HCT116 (cell line): Measurements from ENCODE around the gene CISH. TPM values are rescaled to one million over a fixed set of nuclear protein-coding genes. Genes with fewer than 3 reads are reported as not detected.

Experiments
- ATAC-seq: fragments of 200-7000 bp; cut with Tn5 transposase; 2 replicates; pipeline ENCODE4 v1.9.1; 2020; ENCODE audit warnings: mild to moderate bottlenecking, moderate library complexity
- BruUV-seq: library from RNA; stranded (reverse); fragments of 400-500 nt; replicated peaks from 2 replicates; lab custom pipeline; 2021; lab: Mats Ljungman, UMichigan
- CTCF ChIA-PET: fragments of 300-600 bp; sonication (Branson Sonifier 250); formaldehyde crosslinking; loops from one replicate; lab custom pipeline; 2021; ENCODE audit warnings: antibody characterized with exemption; lab: Charles Lee
- POLR2A ChIA-PET: fragments of 300-600, 350-600 bp; sonication (Branson Sonifier 250); formaldehyde crosslinking; loops from one replicate; lab custom pipeline; 2021; ENCODE audit warnings: antibody characterized with exemption; lab: Charles Lee
- RAD21 ChIA-PET, 2 experiments: fragments of 300-600 bp; sonication (Branson Sonifier 250); formaldehyde crosslinking; loops; one replicate each; lab custom pipeline; 2023; ENCODE audit warnings: low total read pairs in 2 of 2; ENCODE audit not compliant: uncharacterized antibody in 2 of 2, unreplicated experiment in 2 of 2, low non-redundant PET in 1 of 2; lab: Charles Lee
- DNase-seq: peaks from one replicate; pipeline ENCODE4 v3.0.0-alpha.2; 2010; ENCODE audit warnings: low read depth, low spot score
- H2AFZ ChIP-seq: fragments of 200-600 bp; shearing (Covaris generic), sonication (generic); 2 replicates; pipeline ENCODE4 v1.6.1; 2017; ENCODE audit warnings: low read depth, mixed run types, mixed read lengths, antibody characterized with exemption, low read length; ENCODE audit not compliant: poor library complexity, severe bottlenecking
- H3K27ac ChIP-seq: 2 replicates; pipeline ENCODE4 v1.5.1; 2012; ENCODE audit warnings: low read depth, low read length
- H3K27me3 ChIP-seq: fragments of 200-600 bp; sonication (generic); 2 replicates; pipeline ENCODE4 v1.6.1; 2016; ENCODE audit warnings: mixed run types, low read length, mixed read lengths; ENCODE audit not compliant: insufficient read depth
- H3K36me3 ChIP-seq, 2 experiments: fragments of 200-500 bp in 1 of 2; fragments of 200-600 bp in 1 of 2; sonication (Bioruptor generic) in 1 of 2; sonication (generic) in 1 of 2; 2 replicates each; pipeline versions ENCODE4 v1.5.1 to v1.6.1; 2014 to 2016; ENCODE audit warnings: low read length in 2 of 2, inconsistent platforms in 1 of 2, mixed read lengths in 1 of 2, mixed run types in 1 of 2; ENCODE audit not compliant: insufficient read depth in 2 of 2, control insufficient read depth in 1 of 2
- H3K4me1 ChIP-seq, 2 experiments: fragments of 200-600 bp in 1 of 2; sonication (generic) in 1 of 2; 2 replicates each; pipeline versions ENCODE4 v1.5.1 to v1.6.1; 2012 to 2017; ENCODE audit warnings: low read length in 2 of 2, inconsistent platforms in 1 of 2, mild to moderate bottlenecking in 1 of 2, mixed read lengths in 1 of 2, mixed run types in 1 of 2, moderate library complexity in 1 of 2; ENCODE audit not compliant: insufficient read depth in 2 of 2, control insufficient read depth in 1 of 2
- H3K4me2 ChIP-seq: fragments of 200-600 bp; sonication (generic); 2 replicates; pipeline ENCODE4 v1.6.1; 2017; ENCODE audit warnings: mixed run types, low read length, mixed read lengths
- H3K4me3 ChIP-seq, 2 experiments: fragments of 200-600 bp in 1 of 2; sonication (generic) in 1 of 2; replicated peaks in 1 of 2; 2 replicates each; pipeline ENCODE4 v1.5.1; 2011 to 2016; ENCODE audit warnings: low read length in 2 of 2, control low read depth in 1 of 2, low read depth in 1 of 2, mild to moderate bottlenecking in 1 of 2, mixed read lengths in 1 of 2, mixed run types in 1 of 2
- H3K79me2 ChIP-seq: fragments of 200-600 bp; sonication (generic); 2 replicates; pipeline ENCODE4 v1.6.1; 2017; ENCODE audit warnings: mild to moderate bottlenecking, mixed run types, low read length, moderate library complexity, mixed read lengths; ENCODE audit not compliant: insufficient read depth
- H3K9ac ChIP-seq: fragments of 200-600 bp; sonication (generic); 2 replicates; pipeline ENCODE4 v1.6.1; 2016; ENCODE audit warnings: low read length, mixed read lengths
- H3K9me2 ChIP-seq: fragments of 200-600 bp; sonication (generic), shearing (Covaris generic); 2 replicates; pipeline ENCODE4 v1.6.1; 2017; ENCODE audit warnings: mixed run types, mild to moderate bottlenecking, moderate library complexity; ENCODE audit not compliant: insufficient read depth
- H3K9me3 ChIP-seq, 2 experiments: fragments of 200-500 bp in 1 of 2; fragments of 200-600 bp in 1 of 2; sonication (Bioruptor generic) in 1 of 2; sonication (generic) in 1 of 2; 2 replicates each; pipeline ENCODE4 v1.6.1; 2014 to 2017; ENCODE audit warnings: low read length in 2 of 2, mixed read lengths in 2 of 2, inconsistent platforms in 1 of 2, low read depth in 1 of 2, mild to moderate bottlenecking in 1 of 2, mixed run types in 1 of 2, moderate library complexity in 1 of 2; ENCODE audit not compliant: control insufficient read depth in 1 of 2, insufficient read depth in 1 of 2
- H4K20me1 ChIP-seq: fragments of 200-600 bp; sonication (generic), shearing (Covaris generic); 2 replicates; pipeline ENCODE4 v1.6.1; 2017; ENCODE audit warnings: mixed run types, mild to moderate bottlenecking, moderate library complexity; ENCODE audit not compliant: insufficient read depth
- ATF3 ChIP-seq: IDR thresholded peaks from 2 replicates; pipeline ENCODE4 v1.6.1; 2012
- CBX3 ChIP-seq: IDR thresholded peaks from 2 replicates; pipeline ENCODE4 v1.6.1; 2012; ENCODE audit warnings: low read depth
- CEBPB ChIP-seq: IDR thresholded peaks from 2 replicates; pipeline ENCODE4 v1.6.1; 2012; ENCODE audit warnings: low read depth
- CTCF ChIP-seq, 3 experiments: fragments of 200-600 bp in 1 of 3; sonication (generic) in 1 of 3; IDR thresholded peaks in 2 of 3; conservative IDR thresholded peaks in 1 of 3; 2 replicates each; pipeline ENCODE4 v1.5.1; 2012 to 2017; ENCODE audit warnings: low read depth in 2 of 3, low read length in 2 of 3, antibody characterized with exemption in 1 of 3, borderline replicate concordance in 1 of 3, control low read depth in 1 of 3, mild to moderate bottlenecking in 1 of 3, mixed read lengths in 1 of 3, mixed run types in 1 of 3, moderate library complexity in 1 of 3; ENCODE audit not compliant: insufficient read depth in 1 of 3
- EGR1 ChIP-seq: IDR thresholded peaks from 2 replicates; pipeline ENCODE4 v1.6.1; 2012; ENCODE audit warnings: low read depth
- ELF1 ChIP-seq: IDR thresholded peaks from 2 replicates; pipeline ENCODE4 v1.6.1; 2012; ENCODE audit warnings: low read depth, borderline replicate concordance
- EZH2 ChIP-seq: fragments of 200-600 bp; sonication (generic); IDR thresholded peaks from 2 replicates; pipeline ENCODE4 v1.6.1; 2017; ENCODE audit warnings: antibody characterized with exemption, mixed run types
- MAX ChIP-seq: IDR thresholded peaks from 2 replicates; pipeline ENCODE4 v1.6.1; 2012
- POLR2A ChIP-seq: IDR thresholded peaks from 2 replicates; pipeline ENCODE4 v1.7.0; 2011; ENCODE audit warnings: borderline replicate concordance; ENCODE audit not compliant: insufficient read depth, insufficient read length; ENCODE audit errors: extremely low read depth
- POLR2AphosphoS5 ChIP-seq: IDR thresholded peaks from 2 replicates; pipeline ENCODE4 v1.6.1; 2011; ENCODE audit warnings: mild to moderate bottlenecking, low read depth, low read length, moderate library complexity
- REST ChIP-seq: IDR thresholded peaks from 2 replicates; pipeline ENCODE4 v1.6.1; 2012; ENCODE audit warnings: low read depth
- SIN3A ChIP-seq: IDR thresholded peaks from 2 replicates; pipeline ENCODE4 v1.6.1; 2012; ENCODE audit warnings: low read depth
- SRF ChIP-seq: IDR thresholded peaks from 2 replicates; pipeline ENCODE4 v1.6.1; 2012; ENCODE audit warnings: low read depth
- YY1 ChIP-seq: IDR thresholded peaks from 2 replicates; pipeline ENCODE4 v1.6.1; 2011; ENCODE audit warnings: low read length, low read depth, moderate library complexity, mild to moderate bottlenecking; ENCODE audit not compliant: insufficient replicate concordance; ENCODE audit errors: extremely low read depth
- ZBTB33 ChIP-seq: IDR thresholded peaks from 2 replicates; pipeline ENCODE4 v1.6.1; 2011; ENCODE audit warnings: mild to moderate bottlenecking, low read length, moderate library complexity; ENCODE audit not compliant: insufficient replicate concordance; ENCODE audit errors: extremely low read depth
- ZFX ChIP-seq: fragments of 450-650 bp; IDR thresholded peaks from 2 replicates; pipeline ENCODE4 v1.6.1; 2017
- intact Hi-C: fragments of 100-400 bp; cut with micrococcal nuclease; formaldehyde crosslinking; loops from 2 replicates; pipeline ENCODE4 v1.10.0; 2022
- total RNA-seq: library from RNA; stranded (reverse); gene quantifications from one replicate; pipeline ENCODE4 v1.2.1, GENCODE V29; 2021; ENCODE audit not compliant: unreplicated experiment

The CISH gene
- total RNA-seq, 1 experiment from 2014 or later, result 4.5 TPM

- Histone ChIP-seq H3K4me3 (0 out of 4 replicates have a peak overlapping the region, but pooled peaks of 1 of the 2 experiments have one; percentile 35), H3K9ac (peak overlapping the region; percentile 67), H3K27me3 (no peaks in the 10 kb centered on the region), H3K9me2 (no peaks in the 10 kb centered on the region), H2AFZ (no peak overlapping the region), H3K27ac (peak overlapping the region; percentile 98), H3K4me2 (peak overlapping the region; percentile 78), H3K4me1 (peaks cover 37 to 40% of the 10 kb centered on the region in 2 experiments), H3K79me2 (no peaks in the 10 kb centered on the region)
- DNase-seq (no peak), ATAC-seq (no peak)
- CTCF ChIA-PET, result interaction anchor here (2.1 to 3.0 kb wide), 3 partner anchors 10 to 16 kb away, joined by 7 to 18 read pairs (median 8); partner anchors contain the start of genes CISH and MAPKAPK3
- no TSS peak for BruUV-seq
- RAD21 ChIA-PET, result interaction anchor here (1.0 to 1.5 kb wide), 2 partner anchors 11 to 31 kb away, joined by 3 to 7 read pairs; partner anchors contain the start of genes CISH (in 1 of the 2) and HEMK1 (in 1 of the 2)
- intact Hi-C loops, result no loop called here
- no peak for TF ChIP-seq MAX
- no peak for TF ChIP-seq SRF
- TF ChIP-seq REST, result no peak
- no peak for TF ChIP-seq CTCF (IDR thresholded peaks at IDR 0.05 in 2 of 3, conservative IDR thresholded peaks at IDR 0.05 in 1 of 3; ENCODE audit: borderline replicate concordance in 1 of 3, insufficient read depth in 1 of 3, low read depth in 2 of 3, low read length in 2 of 3)
- TF ChIP-seq CEBPB, result no peak
- no peak for TF ChIP-seq ELF1
- no peak for TF ChIP-seq YY1
- TF ChIP-seq ZFX, result no peak
- no peak for TF ChIP-seq POLR2AphosphoS5
- no peak for TF ChIP-seq ZBTB33
- TF ChIP-seq EZH2, result no peak
- no peak for TF ChIP-seq SIN3A
- TF ChIP-seq EGR1, result no peak
- no peak for TF ChIP-seq ATF3
- TF ChIP-seq CBX3, result no peak
- TF ChIP-seq POLR2A, result no peak
- TF ChIP-seq, all 23 proteins: peak for 0
- Histone ChIP-seq H4K20me1 (no peaks in the 10 kb centered on the region), H3K36me3 (no peaks in the 10 kb centered on the region), H3K9me3 (no peaks in the 10 kb centered on the region)
- POLR2A ChIA-PET, result interaction anchor here (1.2 to 1.5 kb wide), 2 partner anchors 12 kb away, joined by 3 to 7 read pairs; partner anchors contain the start of gene CISH
Observed at GRCh38 chr3:50600141-50600753, 11.3 kb downstream of the CISH start.
